Motor neuron (in vitro differentiated cells): Measurements from ENCODE around the gene NFX1. TPM values are rescaled to one million over a fixed set of nuclear protein-coding genes. Genes with fewer than 3 reads are reported as not detected.
A peak's percentile ranks its signal among the peaks of the same experiment; 100 is the strongest.
"Not testable (repeated sequence)": the region's sequence is repeated elsewhere in the genome, so short reads cannot be mapped to it uniquely, and the experiment has no call there.

Source experiments
- ATAC-seq, 8 experiments: fragments of 200-7000 bp; cut with Tn5 transposase; replicated peaks in 6 of 8; 2 replicates each; pipeline ENCODE4 v1.8.0; 2021; ENCODE audit warnings: mild to moderate bottlenecking in 8 of 8, moderate library complexity in 8 of 8
- H3K27ac ChIP-seq, 2 donors: fragments of 250-450 bp; sonication (Bioruptor Pico); 2 replicates each; pipeline ENCODE4 v1.9.0; 2021; ENCODE audit warnings: antibody characterized with exemption in 2 of 2, mild to moderate bottlenecking in 2 of 2, moderate library complexity in 1 of 2
- H3K4me1 ChIP-seq, 2 donors: fragments of 250-450 bp; sonication (Bioruptor Pico); replicated peaks in 1 of 2; 2 replicates each; pipeline ENCODE4 v1.6.1; 2021; ENCODE audit warnings: antibody characterized with exemption in 2 of 2, mild to moderate bottlenecking in 2 of 2, moderate library complexity in 1 of 2
- H3K4me3 ChIP-seq, 5 donors: fragments of 250-450 bp; sonication (Bioruptor Pico); 2 replicates each; pipeline ENCODE4 v1.9.0; 2021; ENCODE audit warnings: antibody characterized with exemption in 5 of 5, mild to moderate bottlenecking in 5 of 5, moderate library complexity in 4 of 5
- WGBS, 10 experiments: fragments of 450-650 bp; shearing (Covaris generic); methylation state at CpG; one replicate each; pipeline ENCODE4 v1.0.0; 2022; 5-methylcytosine and 5-hydroxymethylcytosine counted together
- in situ Hi-C, 9 experiments: fragments of 400-800 bp; cut with MboI; loops; one replicate each; pipeline ENCODE4 v1.15.0; 2021; ENCODE audit warnings: low sequenced_read_pairs in 9 of 9, low pct_unique_long_range_greater_than_20kb in 2 of 9; ENCODE audit not compliant: unreplicated experiment in 9 of 9
- total RNA-seq, 8 experiments: library from RNA; unstranded; fragments of 300-600 nt; gene quantifications; 2 replicates each; pipeline versions ENCODE4 v1.2.3 to v1.2.4, GENCODE V29; 2022

The NFX1 gene
- total RNA-seq, 8 experiments from 2014 or later = 18.4 to 43.7 (median 28.0) TPM

DNA sequence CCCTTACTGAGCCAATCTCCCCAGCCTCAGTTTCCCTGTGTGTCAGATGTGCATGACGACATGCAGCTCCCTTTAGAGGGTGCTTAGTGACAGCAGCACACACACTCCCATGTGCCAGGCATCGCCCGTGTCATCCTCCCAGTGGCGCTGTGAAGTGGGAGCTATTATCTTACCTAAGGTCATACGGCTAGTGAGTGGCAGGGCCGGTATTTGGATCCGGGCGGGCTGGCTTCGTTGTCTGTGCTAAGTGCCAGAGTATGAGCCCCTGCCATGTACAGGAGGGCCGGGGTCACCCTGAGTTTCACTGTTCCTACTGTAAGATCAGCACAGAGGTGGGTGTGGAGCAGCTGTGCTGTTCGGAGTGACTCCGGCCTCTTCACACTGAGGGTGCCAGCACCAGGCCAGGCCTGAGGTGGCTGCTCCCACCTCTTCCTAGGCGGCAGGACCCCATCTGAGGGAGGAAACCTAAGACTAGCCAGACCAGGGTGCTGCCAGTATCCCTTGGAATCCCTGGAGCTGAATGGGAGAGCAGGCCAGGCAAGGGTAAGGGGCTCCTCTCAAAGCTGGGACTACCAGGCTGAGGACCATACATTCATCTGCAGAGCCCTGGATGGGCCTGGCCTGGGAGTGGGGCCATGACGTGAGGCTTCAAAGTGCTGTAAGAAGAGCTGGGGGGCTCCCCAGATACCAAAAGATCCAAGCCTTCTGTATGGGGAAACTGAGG, 89.5 kb downstream of the NFX1 start:
- no peak overlapping the region for H3K4me3 ChIP-seq
- peaks cover 0 to 10% of the 10 kb centered on the region in 2 donors for H3K4me1 ChIP-seq
- in situ Hi-C loops = no loop called here
- 81 to 100% (median 100%) methylated on average over 1 to 4 of the region's 14 CpGs; no CpG with 5 or more reads in 5 of the 10 experiments for WGBS, 10 experiments
- no peak for ATAC-seq
- no peak overlapping the region for H3K27ac ChIP-seq

GRCh38 chr9:33380390-33381094, 90.2 kb downstream of the NFX1 start:
- Histone ChIP-seq H3K4me1 (peaks cover 0 to 7% of the 10 kb centered on the region in 2 donors), H3K27ac (no peak overlapping the region), H3K4me3 (no peak overlapping the region)
- in situ Hi-C loops = no loop called here
- ATAC-seq = peak in 1 of 8 experiments; percentile 14
- WGBS, 10 experiments = 20 to 89% (median 66%) methylated on average over 1 to 4 of the region's 5 CpGs; no CpG with 5 or more reads in 6 of the 10 experiments

DNA sequence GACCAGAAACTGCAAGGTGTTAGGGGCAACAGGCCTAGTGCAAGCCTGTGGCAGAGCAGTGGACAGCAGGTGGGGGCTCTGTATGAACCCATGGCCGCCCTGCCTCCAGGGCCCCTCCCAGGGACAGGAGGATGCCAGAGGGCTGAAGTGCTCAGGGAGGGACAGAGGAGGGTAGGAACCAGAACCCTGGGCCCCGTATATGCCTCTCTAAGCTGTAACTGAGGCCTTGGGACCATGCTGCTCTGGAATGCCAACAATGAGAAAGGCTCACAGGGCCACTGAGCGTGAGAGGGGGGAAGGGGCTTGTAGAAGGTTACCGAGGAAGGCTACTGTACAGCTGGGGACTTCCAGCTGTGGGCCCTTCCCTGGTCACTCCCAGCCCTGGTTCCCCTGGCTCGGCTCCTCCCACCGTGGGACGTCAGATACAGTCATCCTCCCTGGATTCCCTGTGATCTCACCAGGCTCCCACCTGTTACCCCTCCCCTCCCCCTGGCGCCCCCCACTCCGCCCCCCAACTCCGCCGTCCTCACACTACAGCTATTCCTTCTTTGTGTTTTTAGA, 91.0 kb downstream of the NFX1 start:
- in situ Hi-C loops = no loop called here
- no peak overlapping the region for H3K27ac ChIP-seq
- WGBS, 10 experiments = 7 to 80% (median 53%) methylated on average over 1 to 6 of the region's 11 CpGs; no CpG with 5 or more reads in 6 of the 10 experiments

DNA sequence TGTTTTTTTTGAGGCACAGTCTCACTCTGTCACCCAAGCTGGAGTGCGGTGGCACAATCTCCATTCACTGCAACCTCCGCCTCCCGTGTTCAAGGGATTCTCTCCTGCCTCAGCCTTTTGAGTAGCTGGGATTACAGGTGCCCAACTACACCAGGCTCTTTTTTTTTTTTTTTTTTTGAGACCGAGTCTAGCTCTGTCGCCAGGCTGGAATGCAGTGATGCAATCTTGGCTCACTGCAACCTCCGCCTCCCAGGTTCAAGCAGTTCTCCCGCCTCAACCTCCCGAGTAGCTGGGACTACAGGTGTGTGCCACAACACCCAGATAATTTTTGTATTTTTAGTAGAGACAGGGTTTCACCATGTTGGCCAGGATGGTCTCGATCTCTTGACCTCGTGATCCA, 92.1 kb downstream of the NFX1 start:
- H3K27ac ChIP-seq, in situ Hi-C loops, ATAC-seq, H3K4me3 ChIP-seq, H3K4me1 ChIP-seq: not testable (repeated sequence)
- 69 to 93% (median 91%) methylated on average over 2 to 6 of the region's 10 CpGs; no CpG with 5 or more reads in 4 of the 10 experiments for WGBS, 10 experiments

More for the DNA sequence above, 91.0 kb downstream of the NFX1 start:
- H3K4me3 ChIP-seq = no peak overlapping the region
- peaks cover 0 to 6% of the 10 kb centered on the region in 2 donors for H3K4me1 ChIP-seq
- ATAC-seq = peak; percentile 52 to 89 (median 74)

- peaks cover 0 to 10% of the 10 kb centered on the region in 2 donors for H3K4me1 ChIP-seq
- 90 to 96% (median 90%) methylated on average over 2 to 5 of the region's 11 CpGs; no CpG with 5 or more reads in 7 of the 10 experiments for WGBS, 10 experiments
- H3K4me3 ChIP-seq, ATAC-seq, in situ Hi-C loops, H3K27ac ChIP-seq: not testable (repeated sequence)
These were observed 93.1 kb downstream of the NFX1 start for GRCh38 chr9:33383396-33383795.

- H3K27ac ChIP-seq, in situ Hi-C loops, H3K4me3 ChIP-seq, ATAC-seq: not testable (repeated sequence)
- H3K4me1 ChIP-seq = peaks cover 0 to 10% of the 10 kb centered on the region in 2 donors
- WGBS, 10 experiments = 100% methylated on average over 1 to 2 of the region's 11 CpGs; no CpG with 5 or more reads in 8 of the 10 experiments
These were observed 95.2 kb downstream of the NFX1 start for GRCh38 chr9:33385536-33385935.

DNA sequence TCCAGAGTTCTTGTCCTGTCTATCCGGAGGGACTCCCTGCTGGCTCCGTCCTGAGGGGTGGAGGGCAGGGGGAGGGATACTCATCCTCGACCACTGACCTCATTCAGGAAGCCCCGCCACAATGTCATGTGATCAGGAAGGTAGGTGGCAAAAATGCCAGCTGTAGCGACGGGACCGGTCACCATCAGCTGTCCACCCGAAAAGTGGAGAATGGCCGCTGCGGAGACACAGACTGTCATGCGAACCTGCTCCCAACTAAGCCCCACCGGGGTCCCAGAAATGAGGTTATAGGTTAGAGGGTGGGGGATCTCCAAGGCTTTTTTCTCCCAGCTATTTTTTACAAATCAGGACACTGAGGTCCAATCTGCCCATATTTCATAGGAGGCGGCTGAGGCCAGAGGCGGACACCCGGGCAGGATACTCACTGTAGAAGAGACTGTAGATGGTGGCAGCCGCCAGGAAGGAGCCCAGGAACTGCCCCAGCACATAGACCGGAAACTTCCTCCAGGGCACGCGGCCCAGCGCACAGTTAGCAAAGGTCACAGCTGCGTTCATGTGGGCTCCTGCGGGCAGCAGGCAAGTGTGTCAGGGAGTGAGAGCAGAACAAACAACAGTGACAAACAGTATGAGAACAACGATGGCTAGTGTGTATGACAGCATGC, 95.8 kb downstream of the NFX1 start:
- ATAC-seq, in situ Hi-C loops, H3K27ac ChIP-seq, H3K4me3 ChIP-seq: not testable (repeated sequence)
- peaks cover 4 to 13% of the 10 kb centered on the region in 2 donors for H3K4me1 ChIP-seq
- WGBS, 10 experiments = 68 to 96% methylated on average over 3 to 4 of the region's 23 CpGs; no CpG with 5 or more reads in 8 of the 10 experiments

DNA sequence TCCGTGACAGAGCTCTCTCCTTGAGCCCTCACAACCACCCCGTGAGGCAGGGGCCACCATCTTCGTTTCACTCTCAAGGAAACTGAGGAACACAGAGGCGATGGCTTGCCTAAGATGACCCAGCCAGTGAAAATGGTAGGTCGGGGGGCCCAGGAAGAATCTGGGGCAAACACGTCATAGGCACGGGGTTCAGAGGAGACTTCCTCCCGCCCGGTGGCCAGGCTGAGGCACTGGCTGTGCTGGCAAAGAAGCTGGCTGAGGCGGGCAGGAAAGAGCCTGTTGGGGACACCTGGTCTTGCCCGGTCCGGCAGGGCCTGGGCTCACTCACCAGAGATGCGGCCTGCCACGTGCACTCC, 96.3 kb downstream of the NFX1 start:
- WGBS, 10 experiments = no CpG with 5 or more reads among the region's 14 CpGs
- H3K4me3 ChIP-seq, H3K27ac ChIP-seq, ATAC-seq, in situ Hi-C loops: not testable (repeated sequence)
- H3K4me1 ChIP-seq = peaks cover 7 to 12% of the 10 kb centered on the region in 2 donors

DNA sequence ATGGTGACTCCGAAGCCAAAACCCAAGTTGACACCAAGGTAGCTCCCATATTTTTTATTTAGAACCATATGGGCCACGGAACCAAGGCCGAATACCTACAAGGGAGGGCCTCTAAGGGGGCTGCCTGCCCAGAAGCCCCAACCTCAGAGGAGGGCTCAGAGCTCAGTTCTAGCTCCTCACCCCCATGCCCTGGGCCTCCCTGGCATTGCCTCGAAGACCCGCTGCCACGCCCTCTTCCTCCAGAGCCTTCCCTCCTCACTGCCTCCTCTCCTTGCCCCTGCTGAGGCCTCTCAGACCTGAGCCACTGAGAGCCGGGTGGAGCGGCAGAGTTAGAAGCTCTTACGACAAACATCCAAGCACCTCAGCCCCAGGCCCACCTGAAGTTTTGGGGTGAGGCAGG, 96.7 kb downstream of the NFX1 start:
- H3K4me3 ChIP-seq, ATAC-seq, H3K27ac ChIP-seq, in situ Hi-C loops: not testable (repeated sequence)
- H3K4me1 ChIP-seq = peaks cover 9 to 16% of the 10 kb centered on the region in 2 donors
- WGBS, 10 experiments = no CpG with 5 or more reads among the region's 9 CpGs

- peaks cover 9 to 16% of the 10 kb centered on the region in 2 donors for H3K4me1 ChIP-seq
- 35 to 100% (median 80%) methylated on average over 1 to 5 of the region's 15 CpGs; no CpG with 5 or more reads in 3 of the 10 experiments for WGBS, 10 experiments
- no peak for ATAC-seq
- H3K4me3 ChIP-seq = no peak overlapping the region
- H3K27ac ChIP-seq = no peak overlapping the region
- in situ Hi-C loops = no loop called here
These were observed 98.0 kb downstream of the NFX1 start for GRCh38 chr9:33388110-33388994.

- Histone ChIP-seq H3K4me1 (peaks cover 9 to 16% of the 10 kb centered on the region in 2 donors), H3K27ac (peak overlapping the region; percentile 39 to 64)
- peak in 2 of 8 experiments; percentile 35 to 44 for ATAC-seq
- WGBS, 10 experiments = 0 to 10% (median 0%) methylated on average over 1 to 2 of the region's 9 CpGs; no CpG with 5 or more reads in 7 of the 10 experiments
- in situ Hi-C loops, H3K4me3 ChIP-seq: not testable (repeated sequence)
These were observed 100.9 kb downstream of the NFX1 start for GRCh38 chr9:33391111-33391771.
